ENCODE results near the gene USP6NL.

DNA sequence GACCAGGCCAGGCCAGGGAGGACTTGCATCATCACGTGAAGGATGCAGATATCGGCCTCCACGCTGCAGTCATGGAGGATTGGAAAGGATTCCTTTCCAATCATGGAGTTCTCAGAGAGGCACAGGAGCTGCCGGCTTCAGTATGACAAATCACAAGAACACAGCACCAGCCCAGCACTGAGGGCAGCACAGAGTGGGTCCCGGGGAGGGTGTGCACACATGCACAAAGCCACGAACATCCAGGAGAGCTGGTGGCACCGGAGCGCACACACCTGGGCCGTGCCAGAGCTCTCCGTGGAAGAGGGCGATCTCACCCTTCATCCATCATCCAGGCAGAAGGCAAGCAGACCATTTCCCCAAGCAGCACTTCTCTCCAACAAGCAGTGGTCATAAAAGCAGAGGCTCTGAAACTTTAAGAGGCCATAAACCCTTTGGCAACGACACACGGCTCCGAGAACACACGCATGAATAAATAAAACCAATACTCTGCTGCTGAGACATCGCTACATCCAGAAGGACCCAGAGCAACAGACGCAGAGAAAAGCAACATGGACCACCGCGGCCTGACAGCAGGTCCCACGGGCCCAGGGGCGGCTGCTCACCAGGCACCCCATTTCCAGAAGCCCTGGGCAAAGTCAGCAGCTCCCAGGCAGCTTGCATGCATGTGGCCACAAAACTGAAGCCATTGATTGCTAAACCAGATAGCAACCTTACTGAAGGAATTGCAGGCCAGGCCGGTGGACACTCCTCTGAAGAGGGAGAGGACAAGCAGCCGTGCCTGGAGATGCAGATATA, 180.8 kb downstream of the USP6NL start:
- TF ChIP-seq TCF7L2 (IDR thresholded peaks at IDR 0.05; ENCODE audit: borderline replicate concordance, extremely low read depth, insufficient read depth, insufficient read length) (no peak), POLR2A (IDR thresholded peaks at IDR 0.05; ENCODE audit: borderline replicate concordance, extremely low read depth, insufficient read depth, insufficient read length) (no peak), POLR2AphosphoS5 (IDR thresholded peaks at IDR 0.05; ENCODE audit: low read depth, low read length) (no peak), EZH2 (IDR thresholded peaks at IDR 0.05) (no peak), FOSL1 (IDR thresholded peaks at IDR 0.05; ENCODE audit: low read depth) (no peak), JUND (IDR thresholded peaks at IDR 0.05) (no peak), CEBPB (IDR thresholded peaks at IDR 0.05; ENCODE audit: low read depth) (no peak), EZH2phosphoT487 (IDR thresholded peaks at IDR 0.05; ENCODE audit: borderline replicate concordance) (no peak), RAD21 (IDR thresholded peaks at IDR 0.05; ENCODE audit: low read depth) (no peak), SP1 (IDR thresholded peaks at IDR 0.05; ENCODE audit: low read depth) (no peak), ELF1 (IDR thresholded peaks at IDR 0.05; ENCODE audit: borderline replicate concordance, low read depth) (no peak)
- TF ChIP-seq, protein P1, sequence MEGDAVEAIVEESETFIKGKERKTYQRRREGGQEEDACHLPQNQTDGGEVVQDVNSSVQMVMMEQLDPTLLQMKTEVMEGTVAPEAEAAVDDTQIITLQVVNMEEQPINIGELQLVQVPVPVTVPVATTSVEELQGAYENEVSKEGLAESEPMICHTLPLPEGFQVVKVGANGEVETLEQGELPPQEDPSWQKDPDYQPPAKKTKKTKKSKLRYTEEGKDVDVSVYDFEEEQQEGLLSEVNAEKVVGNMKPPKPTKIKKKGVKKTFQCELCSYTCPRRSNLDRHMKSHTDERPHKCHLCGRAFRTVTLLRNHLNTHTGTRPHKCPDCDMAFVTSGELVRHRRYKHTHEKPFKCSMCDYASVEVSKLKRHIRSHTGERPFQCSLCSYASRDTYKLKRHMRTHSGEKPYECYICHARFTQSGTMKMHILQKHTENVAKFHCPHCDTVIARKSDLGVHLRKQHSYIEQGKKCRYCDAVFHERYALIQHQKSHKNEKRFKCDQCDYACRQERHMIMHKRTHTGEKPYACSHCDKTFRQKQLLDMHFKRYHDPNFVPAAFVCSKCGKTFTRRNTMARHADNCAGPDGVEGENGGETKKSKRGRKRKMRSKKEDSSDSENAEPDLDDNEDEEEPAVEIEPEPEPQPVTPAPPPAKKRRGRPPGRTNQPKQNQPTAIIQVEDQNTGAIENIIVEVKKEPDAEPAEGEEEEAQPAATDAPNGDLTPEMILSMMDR (IDR thresholded peaks at IDR 0.05 in 2 of 3, conservative IDR thresholded peaks at IDR 0.05 in 1 of 3; ENCODE audit: borderline replicate concordance in 1 of 3, insufficient read depth in 1 of 3, low read depth in 2 of 3, low read length in 2 of 3) = no peak
